K562 (cell line): ENCODE data around the gene SIGLEC6. TPM values are rescaled to one million over a fixed set of nuclear protein-coding genes. Genes with fewer than 3 reads are reported as not detected.

Experiments used
- ATF7 ChIP-seq: fragments of 450-650 bp; IDR thresholded peaks from 2 replicates; pipeline ENCODE4 v1.7.1; 2014; ENCODE audit warnings: mild to moderate bottlenecking, moderate library complexity
- ETV6 ChIP-seq, 3 experiments: fragments of 150-350 bp in 1 of 3; sonication (generic) in 1 of 3; formaldehyde crosslinking in 1 of 3; IDR thresholded peaks; 2 replicates each; pipeline versions ENCODE4 v1.6.1 to v1.8.0; 2014 to 2022; ENCODE audit warnings: borderline replicate concordance in 2 of 3, low read depth in 2 of 3, antibody characterized with exemption in 1 of 3, low read length in 1 of 3, mild to moderate bottlenecking in 1 of 3, missing genetic modification reagents in 1 of 3
- HDAC1 ChIP-seq, 2 experiments: fragments of 450-650 bp; IDR thresholded peaks; 2 replicates each; pipeline ENCODE4 v1.6.1; 2016 to 2017; ENCODE audit warnings: inconsistent platforms in 1 of 2, mild to moderate bottlenecking in 1 of 2, moderate library complexity in 1 of 2
- IRF1 ChIP-seq: sonication (generic); formaldehyde crosslinking; IDR thresholded peaks from 2 replicates; pipeline ENCODE4 v1.8.0; 2022; ENCODE audit warnings: missing genetic modification reagents, mild to moderate bottlenecking, borderline replicate concordance
- MBD2 ChIP-seq: sonication (generic); IDR thresholded peaks from 2 replicates; pipeline ENCODE4 v1.6.1; 2016; ENCODE audit warnings: low read depth, borderline replicate concordance
- NFIX ChIP-seq: fragments of 250-450 bp; sonication (Bioruptor Pico); IDR thresholded peaks from 2 replicates; pipeline ENCODE4 v1.4.0; 2020; ENCODE audit warnings: low read depth, mild to moderate bottlenecking, moderate library complexity
- SPI1 ChIP-seq: IDR thresholded peaks from 2 replicates; pipeline ENCODE4 v1.6.1; 2011; ENCODE audit warnings: low read depth, low read length, control low read depth, borderline replicate concordance
- TEAD2 ChIP-seq: fragments of 450-650 bp; IDR thresholded peaks from 2 replicates; pipeline ENCODE4 v1.6.1; 2016; ENCODE audit warnings: missing genetic modification characterization, control low read depth, missing compliant biosample characterization
- ZFPM2 ChIP-seq: fragments of 250-450 bp; sonication (Bioruptor Pico); IDR thresholded peaks from 2 replicates; pipeline ENCODE4 v1.5.1; 2022; ENCODE audit warnings: mild to moderate bottlenecking
- ZNF175 ChIP-seq: fragments of 200-800 bp; sonication (Bioruptor generic); IDR thresholded peaks from 2 replicates; pipeline ENCODE4 v1.6.1; 2016; ENCODE audit warnings: low read depth, mild to moderate bottlenecking, missing genetic modification characterization, missing compliant biosample characterization
- ZNF324 ChIP-seq: fragments of 250-450 bp; sonication (Bioruptor Pico); IDR thresholded peaks from 2 replicates; pipeline ENCODE4 v1.4.0; 2020; ENCODE audit warnings: mild to moderate bottlenecking
- ZNF830 ChIP-seq: fragments of 250-450 bp; sonication (Bioruptor Pico); IDR thresholded peaks from 2 replicates; pipeline ENCODE4 v1.5.0; 2021; ENCODE audit warnings: mild to moderate bottlenecking
- polyA plus RNA-seq, 8 experiments: library from polyadenylated mRNA; depleted of rRNA in 4 of 8; stranded (reverse) in 5 of 8; unstranded in 3 of 8; fragments of >200 nt; fragmentation: Nextera tagmentation in 2 of 8; fragmentation: Illumina TruSeq in 1 of 8; extraction: Ambion mirVana in 2 of 8; extraction: Trizol in 1 of 8; gene quantifications; 2 replicates each; pipeline versions ENCODE4 v1.2.1 to v1.2.3, GENCODE V29; 2011 to 2014; ENCODE audit warnings: inconsistent platforms in 1 of 8, missing spikeins in 1 of 8
- total RNA-seq, 7 experiments: library from RNA; depleted of rRNA in 6 of 7; stranded (reverse); fragments of >200 nt in 6 of 7; fragmentation: Illumina TruSeq in 2 of 7; extraction: Trizol in 2 of 7; gene quantifications; 2 replicates each; pipeline versions ENCODE4 v1.2.1 to v1.2.3, GENCODE V29; 2011 to 2021; ENCODE audit warnings: low replicate concordance in 1 of 7
- TF ChIP-seq, protein P1 (sequence below): fragments of 450-650 bp; IDR thresholded peaks from 2 replicates; pipeline ENCODE4 v1.6.1; 2017; ENCODE audit warnings: antibody characterized with exemption, mild to moderate bottlenecking
- TF ChIP-seq, protein P2 (sequence below): fragments of 250-450 bp; sonication (Bioruptor Pico); IDR thresholded peaks from 2 replicates; pipeline ENCODE4 v1.8.0; 2022; ENCODE audit warnings: moderate library complexity, mild to moderate bottlenecking, inconsistent platforms
- TF ChIP-seq, protein P3 (sequence below): fragments of 250-450 bp; sonication (Bioruptor Pico); IDR thresholded peaks from 2 replicates; pipeline ENCODE4 v1.8.0; 2021; ENCODE audit warnings: moderate library complexity, mild to moderate bottlenecking, inconsistent platforms
- TF ChIP-seq, protein P4 (sequence below): fragments of 450-650 bp; formaldehyde crosslinking; conservative IDR thresholded peaks from 2 replicates; pipeline ENCODE4 v1.4.0; 2022; ENCODE audit warnings: mild to moderate bottlenecking, missing genetic modification characterization
- TF ChIP-seq, protein P5 (sequence below): sonication (generic); formaldehyde crosslinking; IDR thresholded peaks from 2 replicates; pipeline ENCODE4 v1.8.0; 2023; ENCODE audit warnings: mild to moderate bottlenecking, missing genetic modification reagents

The SIGLEC6 gene
- total and polyA plus RNA-seq, 9 of the 15 experiments (the other 6 are each of a cell fraction or from before 2014, with no cell fraction given) = 0.03 to 17.5 (median 0.71) TPM

DNA sequence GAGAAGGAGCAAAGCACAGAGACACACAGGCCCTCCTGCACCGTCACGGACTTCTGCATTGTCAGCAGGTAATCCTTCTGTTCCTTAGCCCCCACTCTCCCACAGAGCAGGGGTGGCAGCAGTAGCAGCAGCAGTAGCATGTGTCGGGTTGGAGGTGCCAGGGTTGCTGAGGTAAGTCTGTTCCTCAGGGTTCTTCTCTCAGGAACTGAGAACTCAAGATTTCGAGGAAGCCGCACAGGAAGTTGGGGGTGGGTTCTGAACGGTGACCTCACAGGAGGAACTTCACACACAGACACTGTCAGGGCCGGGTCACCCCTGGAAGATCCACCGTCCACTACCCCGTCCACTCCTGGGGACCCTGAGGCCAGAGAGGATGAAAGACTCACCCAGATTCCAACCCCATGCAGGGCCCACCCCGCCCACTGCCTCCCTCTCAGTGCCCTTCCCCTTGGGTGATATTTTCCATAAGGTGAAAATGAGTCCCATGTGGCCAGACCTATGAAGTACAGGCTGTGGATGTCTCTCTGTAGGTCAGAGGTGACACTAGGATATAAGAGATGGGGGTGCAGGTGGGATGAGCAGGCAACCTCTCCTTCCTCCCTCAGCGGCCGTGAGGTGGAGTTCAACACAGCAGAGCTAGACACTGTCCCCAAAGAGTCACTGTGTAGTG, 29.7 kb downstream of the SIGLEC6 start, which contains the start of gene SIGLEC12 (continued):
- TF ChIP-seq TEAD2 (no peak), ZNF175 (CRISPR knock-in tag) (no peak), SPI1 (0 out of 2 replicates have a peak, but pooled peaks have one; percentile 11), ZNF830 (CRISPR knock-in tag) (no peak), MBD2 (no peak), NFIX (CRISPR knock-in tag) (no peak), HDAC1 (IDR thresholded peaks at IDR 0.05) (no peak), ZNF324 (no peak), ATF7 (no peak), ETV6 (IDR thresholded peaks at IDR 0.05; ENCODE audit: borderline replicate concordance in 1 of 2, low read depth in 2 of 2, low read length in 1 of 2) (0 out of 4 replicates have a peak, but pooled peaks of 1 of the 2 experiments have one; percentile 33), ETV6 (CRISPR knock-in tag; IDR thresholded peaks at IDR 0.05; ENCODE audit: borderline replicate concordance) (no peak), ZFPM2 (CRISPR knock-in tag) (no peak), IRF1 (no peak)
- TF ChIP-seq, protein P1, sequence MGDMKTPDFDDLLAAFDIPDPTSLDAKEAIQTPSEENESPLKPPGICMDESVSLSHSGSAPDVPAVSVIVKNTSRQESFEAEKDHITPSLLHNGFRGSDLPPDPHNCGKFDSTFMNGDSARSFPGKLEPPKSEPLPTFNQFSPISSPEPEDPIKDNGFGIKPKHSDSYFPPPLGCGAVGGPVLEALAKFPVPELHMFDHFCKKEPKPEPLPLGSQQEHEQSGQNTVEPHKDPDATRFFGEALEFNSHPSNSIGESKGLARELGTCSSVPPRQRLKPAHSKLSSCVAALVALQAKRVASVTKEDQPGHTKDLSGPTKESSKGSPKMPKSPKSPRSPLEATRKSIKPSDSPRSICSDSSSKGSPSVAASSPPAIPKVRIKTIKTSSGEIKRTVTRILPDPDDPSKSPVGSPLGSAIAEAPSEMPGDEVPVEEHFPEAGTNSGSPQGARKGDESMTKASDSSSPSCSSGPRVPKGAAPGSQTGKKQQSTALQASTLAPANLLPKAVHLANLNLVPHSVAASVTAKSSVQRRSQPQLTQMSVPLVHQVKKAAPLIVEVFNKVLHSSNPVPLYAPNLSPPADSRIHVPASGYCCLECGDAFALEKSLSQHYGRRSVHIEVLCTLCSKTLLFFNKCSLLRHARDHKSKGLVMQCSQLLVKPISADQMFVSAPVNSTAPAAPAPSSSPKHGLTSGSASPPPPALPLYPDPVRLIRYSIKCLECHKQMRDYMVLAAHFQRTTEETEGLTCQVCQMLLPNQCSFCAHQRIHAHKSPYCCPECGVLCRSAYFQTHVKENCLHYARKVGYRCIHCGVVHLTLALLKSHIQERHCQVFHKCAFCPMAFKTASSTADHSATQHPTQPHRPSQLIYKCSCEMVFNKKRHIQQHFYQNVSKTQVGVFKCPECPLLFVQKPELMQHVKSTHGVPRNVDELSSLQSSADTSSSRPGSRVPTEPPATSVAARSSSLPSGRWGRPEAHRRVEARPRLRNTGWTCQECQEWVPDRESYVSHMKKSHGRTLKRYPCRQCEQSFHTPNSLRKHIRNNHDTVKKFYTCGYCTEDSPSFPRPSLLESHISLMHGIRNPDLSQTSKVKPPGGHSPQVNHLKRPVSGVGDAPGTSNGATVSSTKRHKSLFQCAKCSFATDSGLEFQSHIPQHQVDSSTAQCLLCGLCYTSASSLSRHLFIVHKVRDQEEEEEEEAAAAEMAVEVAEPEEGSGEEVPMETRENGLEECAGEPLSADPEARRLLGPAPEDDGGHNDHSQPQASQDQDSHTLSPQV = peak; percentile 33; the same call in 1 of the 2 replicates
- TF ChIP-seq, protein P2, sequence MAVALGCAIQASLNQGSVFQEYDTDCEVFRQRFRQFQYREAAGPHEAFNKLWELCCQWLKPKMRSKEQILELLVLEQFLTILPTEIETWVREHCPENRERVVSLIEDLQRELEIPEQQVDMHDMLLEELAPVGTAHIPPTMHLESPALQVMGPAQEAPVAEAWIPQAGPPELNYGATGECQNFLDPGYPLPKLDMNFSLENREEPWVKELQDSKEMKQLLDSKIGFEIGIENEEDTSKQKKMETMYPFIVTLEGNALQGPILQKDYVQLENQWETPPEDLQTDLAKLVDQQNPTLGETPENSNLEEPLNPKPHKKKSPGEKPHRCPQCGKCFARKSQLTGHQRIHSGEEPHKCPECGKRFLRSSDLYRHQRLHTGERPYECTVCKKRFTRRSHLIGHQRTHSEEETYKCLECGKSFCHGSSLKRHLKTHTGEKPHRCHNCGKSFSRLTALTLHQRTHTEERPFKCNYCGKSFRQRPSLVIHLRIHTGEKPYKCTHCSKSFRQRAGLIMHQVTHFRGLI (CRISPR knock-in tag) = no peak
- TF ChIP-seq, protein P3, sequence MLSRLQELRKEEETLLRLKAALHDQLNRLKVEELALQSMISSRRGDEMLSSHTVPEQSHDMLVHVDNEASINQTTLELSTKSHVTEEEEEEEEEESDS = no peak
- TF ChIP-seq, protein P4, sequence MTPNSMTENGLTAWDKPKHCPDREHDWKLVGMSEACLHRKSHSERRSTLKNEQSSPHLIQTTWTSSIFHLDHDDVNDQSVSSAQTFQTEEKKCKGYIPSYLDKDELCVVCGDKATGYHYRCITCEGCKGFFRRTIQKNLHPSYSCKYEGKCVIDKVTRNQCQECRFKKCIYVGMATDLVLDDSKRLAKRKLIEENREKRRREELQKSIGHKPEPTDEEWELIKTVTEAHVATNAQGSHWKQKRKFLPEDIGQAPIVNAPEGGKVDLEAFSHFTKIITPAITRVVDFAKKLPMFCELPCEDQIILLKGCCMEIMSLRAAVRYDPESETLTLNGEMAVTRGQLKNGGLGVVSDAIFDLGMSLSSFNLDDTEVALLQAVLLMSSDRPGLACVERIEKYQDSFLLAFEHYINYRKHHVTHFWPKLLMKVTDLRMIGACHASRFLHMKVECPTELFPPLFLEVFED (CRISPR knock-in tag) = no peak
- TF ChIP-seq, protein P5, sequence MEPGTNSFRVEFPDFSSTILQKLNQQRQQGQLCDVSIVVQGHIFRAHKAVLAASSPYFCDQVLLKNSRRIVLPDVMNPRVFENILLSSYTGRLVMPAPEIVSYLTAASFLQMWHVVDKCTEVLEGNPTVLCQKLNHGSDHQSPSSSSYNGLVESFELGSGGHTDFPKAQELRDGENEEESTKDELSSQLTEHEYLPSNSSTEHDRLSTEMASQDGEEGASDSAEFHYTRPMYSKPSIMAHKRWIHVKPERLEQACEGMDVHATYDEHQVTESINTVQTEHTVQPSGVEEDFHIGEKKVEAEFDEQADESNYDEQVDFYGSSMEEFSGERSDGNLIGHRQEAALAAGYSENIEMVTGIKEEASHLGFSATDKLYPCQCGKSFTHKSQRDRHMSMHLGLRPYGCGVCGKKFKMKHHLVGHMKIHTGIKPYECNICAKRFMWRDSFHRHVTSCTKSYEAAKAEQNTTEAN = no peak
